ENCODE data around the gene NUCB1.

DNA sequence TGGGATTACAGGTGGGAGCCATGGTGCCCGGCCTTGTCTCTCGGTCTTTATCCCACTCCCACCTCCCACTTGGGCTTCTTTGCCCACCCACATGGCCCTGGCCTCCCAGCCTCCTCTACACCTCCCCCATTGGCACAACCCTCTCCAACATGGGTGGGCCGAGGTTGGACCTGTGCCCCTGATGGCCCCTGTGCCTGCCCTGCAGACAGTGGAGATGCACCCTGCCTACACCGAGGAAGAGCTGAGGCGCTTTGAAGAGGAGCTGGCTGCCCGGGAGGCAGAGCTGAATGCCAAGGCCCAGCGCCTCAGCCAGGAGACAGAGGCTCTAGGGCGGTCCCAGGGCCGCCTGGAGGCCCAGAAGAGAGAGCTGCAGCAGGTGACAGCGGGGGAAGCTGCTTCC lies 20.8 kb downstream of the NUCB1 start:
- TF ChIP-seq, protein P1, sequence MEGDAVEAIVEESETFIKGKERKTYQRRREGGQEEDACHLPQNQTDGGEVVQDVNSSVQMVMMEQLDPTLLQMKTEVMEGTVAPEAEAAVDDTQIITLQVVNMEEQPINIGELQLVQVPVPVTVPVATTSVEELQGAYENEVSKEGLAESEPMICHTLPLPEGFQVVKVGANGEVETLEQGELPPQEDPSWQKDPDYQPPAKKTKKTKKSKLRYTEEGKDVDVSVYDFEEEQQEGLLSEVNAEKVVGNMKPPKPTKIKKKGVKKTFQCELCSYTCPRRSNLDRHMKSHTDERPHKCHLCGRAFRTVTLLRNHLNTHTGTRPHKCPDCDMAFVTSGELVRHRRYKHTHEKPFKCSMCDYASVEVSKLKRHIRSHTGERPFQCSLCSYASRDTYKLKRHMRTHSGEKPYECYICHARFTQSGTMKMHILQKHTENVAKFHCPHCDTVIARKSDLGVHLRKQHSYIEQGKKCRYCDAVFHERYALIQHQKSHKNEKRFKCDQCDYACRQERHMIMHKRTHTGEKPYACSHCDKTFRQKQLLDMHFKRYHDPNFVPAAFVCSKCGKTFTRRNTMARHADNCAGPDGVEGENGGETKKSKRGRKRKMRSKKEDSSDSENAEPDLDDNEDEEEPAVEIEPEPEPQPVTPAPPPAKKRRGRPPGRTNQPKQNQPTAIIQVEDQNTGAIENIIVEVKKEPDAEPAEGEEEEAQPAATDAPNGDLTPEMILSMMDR (IDR thresholded peaks at IDR 0.05), result no peak
- no peak for TF ChIP-seq POLR2A (IDR thresholded peaks at IDR 0.05)

Measured in Peyer's patch (tissue), 4 donors.